H9 (cell line): ENCODE data around the gene IGFBP5. TPM values are rescaled to one million over a fixed set of nuclear protein-coding genes. Genes with fewer than 3 reads are reported as not detected.

ENCODE experiments used
- DNase-seq: peaks from one replicate; pipeline ENCODE4 v3.0.0-alpha.2; 2017
- H2AFZ ChIP-seq: one replicate; pipeline ENCODE4 v1.6.1; 2013; ENCODE audit warnings: mild to moderate bottlenecking, low read length, control low read depth, moderate library complexity
- H2AK5ac ChIP-seq: 2 replicates; pipeline ENCODE4 v1.6.1; 2013; ENCODE audit warnings: low read length, control low read depth, mixed read lengths; ENCODE audit not compliant: insufficient read length
- H2BK120ac ChIP-seq: one replicate; pipeline ENCODE4 v1.6.1; 2013; ENCODE audit warnings: low read depth, mild to moderate bottlenecking, low read length, control low read depth, inconsistent platforms; ENCODE audit not compliant: poor library complexity, severe bottlenecking
- H2BK12ac ChIP-seq: 2 replicates; pipeline ENCODE4 v1.6.1; 2013; ENCODE audit warnings: low read length, control low read depth, mixed read lengths, low read depth; ENCODE audit not compliant: insufficient read length
- H2BK15ac ChIP-seq: 2 replicates; pipeline ENCODE4 v1.6.1; 2013; ENCODE audit warnings: low read depth, low read length, control low read depth
- H2BK20ac ChIP-seq: one replicate; pipeline ENCODE4 v1.6.1; 2013; ENCODE audit warnings: low read depth, mild to moderate bottlenecking, low read length, control low read depth, inconsistent platforms; ENCODE audit not compliant: poor library complexity, severe bottlenecking
- H2BK5ac ChIP-seq: 2 replicates; pipeline ENCODE4 v1.6.1; 2013; ENCODE audit warnings: low read length, control low read depth, mixed read lengths; ENCODE audit not compliant: insufficient read length
- H3K14ac ChIP-seq: 2 replicates; pipeline ENCODE4 v1.6.1; 2013; ENCODE audit warnings: low read length, control low read depth; ENCODE audit not compliant: insufficient read depth
- H3K18ac ChIP-seq: 2 replicates; pipeline ENCODE4 v1.6.1; 2013; ENCODE audit warnings: low read depth, mild to moderate bottlenecking, mixed read lengths, low read length, control low read depth; ENCODE audit not compliant: insufficient read length
- H3K23ac ChIP-seq: 2 replicates; pipeline ENCODE4 v1.6.1; 2013; ENCODE audit warnings: low read length, control low read depth, mixed read lengths, low read depth; ENCODE audit not compliant: insufficient read length
- H3K23me2 ChIP-seq: 2 replicates; pipeline ENCODE4 v1.6.1; 2013; ENCODE audit warnings: low read depth, mild to moderate bottlenecking, mixed read lengths, low read length, control low read depth; ENCODE audit not compliant: insufficient read length, poor library complexity, severe bottlenecking
- H3K27ac ChIP-seq: 2 replicates; pipeline ENCODE4 v1.5.1; 2013; ENCODE audit warnings: low read length, control low read depth, mixed read lengths, low read depth; ENCODE audit not compliant: insufficient read length
- H3K27me3 ChIP-seq: 2 replicates; pipeline ENCODE4 v1.6.1; 2013; ENCODE audit warnings: low read length, control low read depth, inconsistent platforms; ENCODE audit not compliant: insufficient read depth
- H3K4ac ChIP-seq: 2 replicates; pipeline ENCODE4 v1.6.1; 2013; ENCODE audit warnings: low read depth, mild to moderate bottlenecking, control low read depth, inconsistent platforms, low read length, moderate library complexity
- H3K4me1 ChIP-seq: 2 replicates; pipeline ENCODE4 v1.6.1; 2013; ENCODE audit warnings: low read length, control low read depth, inconsistent platforms; ENCODE audit not compliant: insufficient read depth
- H3K4me2 ChIP-seq: 2 replicates; pipeline ENCODE4 v1.6.1; 2013; ENCODE audit warnings: low read length, control low read depth, mixed read lengths; ENCODE audit not compliant: insufficient read length, insufficient read depth
- H3K56ac ChIP-seq: 2 replicates; pipeline ENCODE4 v1.6.1; 2013; ENCODE audit warnings: low read depth, mild to moderate bottlenecking, mixed read lengths, low read length, control low read depth; ENCODE audit not compliant: insufficient read length
- H3K79me1 ChIP-seq: 2 replicates; pipeline ENCODE4 v1.6.1; 2013; ENCODE audit warnings: low read depth, mild to moderate bottlenecking, moderate library complexity, low read length, control low read depth, inconsistent platforms; ENCODE audit not compliant: insufficient read depth, poor library complexity, severe bottlenecking
- H3K79me2 ChIP-seq: 2 replicates; pipeline ENCODE4 v1.6.1; 2013; ENCODE audit warnings: low read length, control low read depth, inconsistent platforms; ENCODE audit not compliant: insufficient read depth
- H3K9ac ChIP-seq: 2 replicates; pipeline ENCODE4 v1.6.1; 2013; ENCODE audit warnings: low read length, control low read depth, mixed read lengths; ENCODE audit not compliant: insufficient read length; ENCODE audit errors: extremely low read depth
- H3K9me3 ChIP-seq: one replicate; pipeline ENCODE4 v1.6.1; 2013; ENCODE audit warnings: low read depth, low read length, inconsistent platforms; ENCODE audit not compliant: control insufficient read depth
- H3T11ph ChIP-seq: one replicate; pipeline ENCODE4 v1.6.1; 2013; ENCODE audit warnings: mild to moderate bottlenecking, low read length, control low read depth, inconsistent platforms
- H4K20me1 ChIP-seq: one replicate; pipeline ENCODE4 v1.6.1; 2013; ENCODE audit not compliant: control insufficient read depth, insufficient read length, insufficient read depth
- H4K5ac ChIP-seq: 2 replicates; pipeline ENCODE4 v1.6.1; 2013; ENCODE audit warnings: low read depth, mild to moderate bottlenecking, mixed read lengths, low read length, control low read depth; ENCODE audit not compliant: insufficient read length
- H4K8ac ChIP-seq: replicated peaks from 2 replicates; pipeline ENCODE4 v1.6.1; 2013; ENCODE audit warnings: low read length, control low read depth, mixed read lengths, low read depth; ENCODE audit not compliant: insufficient read length
- H4K91ac ChIP-seq: 2 replicates; pipeline ENCODE4 v1.6.1; 2013; ENCODE audit warnings: low read depth, mild to moderate bottlenecking, moderate library complexity, mixed read lengths, low read length, control low read depth; ENCODE audit not compliant: insufficient read length
- H3K27ac Mint-ChIP-seq, 3 experiments: 2 replicates in 2 of 3; 3 replicates in 1 of 3; pipeline ENCODE4 v1.8.0; 2020 to 2021; ENCODE audit warnings: mixed read lengths in 3 of 3, mild to moderate bottlenecking in 1 of 3, moderate library complexity in 1 of 3
- H3K27me3 Mint-ChIP-seq: 2 replicates; pipeline ENCODE4 v1.8.0; 2021; ENCODE audit warnings: low read depth, mild to moderate bottlenecking, moderate library complexity, mixed read lengths
- H3K36me3 Mint-ChIP-seq, 3 experiments: 2 replicates in 2 of 3; 3 replicates in 1 of 3; pipeline ENCODE4 v1.8.0; 2020 to 2021; ENCODE audit warnings: low read depth in 3 of 3, mixed read lengths in 3 of 3; ENCODE audit not compliant: insufficient read depth in 1 of 3
- H3K4me1 Mint-ChIP-seq, 2 experiments: 2 replicates each; pipeline ENCODE4 v1.8.0; 2020; ENCODE audit warnings: mixed read lengths in 2 of 2
- H3K4me3 Mint-ChIP-seq, 2 experiments: 2 replicates in 1 of 2; 3 replicates in 1 of 2; pipeline ENCODE4 v1.8.0; 2020 to 2021; ENCODE audit warnings: mild to moderate bottlenecking in 2 of 2, mixed read lengths in 2 of 2, moderate library complexity in 1 of 2
- H3K9me3 Mint-ChIP-seq, 2 experiments: 2 replicates in 1 of 2; 3 replicates in 1 of 2; pipeline ENCODE4 v1.8.0; 2020; ENCODE audit warnings: mild to moderate bottlenecking in 2 of 2, mixed read lengths in 2 of 2, moderate library complexity in 1 of 2
- WGBS: extraction: QIAGEN DNeasy Blood & Tissue Kit; methylation state at CpG from one replicate; pipeline ENCODE4 v1.1.7; 2013; ENCODE audit warnings: missing lambda C conversion rate, low lambda C conversion rate, mixed read lengths; ENCODE audit not compliant: insufficient read length; ENCODE audit errors: extremely low coverage; 5-methylcytosine and 5-hydroxymethylcytosine counted together
- total RNA-seq: library from RNA; stranded (reverse); gene quantifications from 2 replicates; pipeline ENCODE4 v1.2.1, GENCODE V29; 2021
- TF ChIP-seq, protein P1 (sequence below): fragments of 200-600 bp; sonication (generic); conservative IDR thresholded peaks from 3 replicates; pipeline ENCODE4 v1.8.0; 2021; ENCODE audit warnings: antibody characterized with exemption, mild to moderate bottlenecking

The IGFBP5 gene
- total RNA-seq, 1 experiment from 2014 or later: 0.90 TPM

DNA sequence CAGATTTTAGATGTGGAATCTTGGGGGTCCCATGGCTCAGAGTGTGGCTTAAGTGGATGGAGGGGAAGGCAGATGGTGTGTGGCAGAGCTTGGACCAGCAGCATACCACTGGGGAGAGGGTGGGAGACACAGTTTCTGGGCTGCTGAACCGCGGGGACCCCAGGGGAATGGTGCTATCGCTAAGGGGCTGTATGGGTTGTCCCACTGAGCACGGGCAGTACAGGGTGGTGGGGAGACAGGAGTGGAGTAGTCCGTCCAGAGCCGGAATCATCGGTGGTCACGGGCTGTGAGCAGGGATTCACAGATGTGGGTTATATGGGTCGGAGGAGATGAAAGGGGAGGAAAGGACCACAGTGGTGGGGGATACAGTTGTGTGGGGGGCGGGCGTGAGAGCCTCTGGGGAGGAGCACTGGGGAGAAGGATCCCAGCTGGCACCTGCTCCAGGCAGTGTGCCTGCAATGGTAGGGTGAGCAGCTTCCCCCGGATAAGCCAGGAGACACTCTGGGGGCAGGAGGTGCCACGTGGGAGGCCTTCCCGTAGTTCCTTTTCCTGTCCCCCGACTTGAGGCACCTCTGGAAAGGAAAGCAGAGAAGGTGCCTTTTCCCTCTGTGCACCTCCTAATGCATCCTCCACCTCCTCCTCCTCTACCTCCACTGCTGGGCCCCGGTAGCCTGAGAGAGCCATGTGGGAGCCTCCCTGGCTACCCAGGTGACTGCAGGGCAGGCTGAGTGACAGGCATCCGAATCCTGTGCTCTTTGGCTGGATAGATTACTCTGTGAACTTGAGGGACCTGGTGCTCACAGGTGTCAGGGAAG, 24.9 kb downstream of the IGFBP5 start:
- no peak overlapping the region for H3K23ac ChIP-seq
- peaks cover 5% of the 10 kb centered on the region for H3K27me3 Mint-ChIP-seq
- no peak overlapping the region for H2BK5ac ChIP-seq
- H3K4me2 ChIP-seq: no peak overlapping the region
- peaks cover 10 to 11% of the 10 kb centered on the region in 2 experiments for H3K4me1 Mint-ChIP-seq
- H3K36me3 Mint-ChIP-seq: no peaks in the 10 kb centered on the region
- H2AK5ac ChIP-seq: no peak overlapping the region
- H2AFZ ChIP-seq: no peak overlapping the region
- no peak overlapping the region; the same call in 1 of the 2 replicates for H3K14ac ChIP-seq
- H4K20me1 ChIP-seq: no peaks in the 10 kb centered on the region
- H2BK12ac ChIP-seq: no peak overlapping the region
- peaks cover 3% of the 10 kb centered on the region for H3K23me2 ChIP-seq
- H3K4me3 Mint-ChIP-seq: no peak overlapping the region
- WGBS: no CpG with 5 or more reads among the region's 17 CpGs
- no peak overlapping the region for H3K4ac ChIP-seq
- no peak overlapping the region for H3K27ac Mint-ChIP-seq
- no peak overlapping the region for H4K91ac ChIP-seq
- H2BK20ac ChIP-seq: no peak overlapping the region
- no peaks in the 10 kb centered on the region for H3K9me3 ChIP-seq
- no peak overlapping the region for H3K9ac ChIP-seq
- no peak overlapping the region for H3K56ac ChIP-seq
- H3K79me2 ChIP-seq: no peaks in the 10 kb centered on the region
- H3T11ph ChIP-seq: no peak overlapping the region
- no peaks in the 10 kb centered on the region for H3K9me3 Mint-ChIP-seq
- H2BK15ac ChIP-seq: no peak overlapping the region
- H3K18ac ChIP-seq: no peak overlapping the region
- peaks cover 1% of the 10 kb centered on the region; the same call in 1 of the 2 replicates for H3K4me1 ChIP-seq
- no peak overlapping the region for H4K8ac ChIP-seq
- H2BK120ac ChIP-seq: no peak overlapping the region
- TF ChIP-seq, protein P1, sequence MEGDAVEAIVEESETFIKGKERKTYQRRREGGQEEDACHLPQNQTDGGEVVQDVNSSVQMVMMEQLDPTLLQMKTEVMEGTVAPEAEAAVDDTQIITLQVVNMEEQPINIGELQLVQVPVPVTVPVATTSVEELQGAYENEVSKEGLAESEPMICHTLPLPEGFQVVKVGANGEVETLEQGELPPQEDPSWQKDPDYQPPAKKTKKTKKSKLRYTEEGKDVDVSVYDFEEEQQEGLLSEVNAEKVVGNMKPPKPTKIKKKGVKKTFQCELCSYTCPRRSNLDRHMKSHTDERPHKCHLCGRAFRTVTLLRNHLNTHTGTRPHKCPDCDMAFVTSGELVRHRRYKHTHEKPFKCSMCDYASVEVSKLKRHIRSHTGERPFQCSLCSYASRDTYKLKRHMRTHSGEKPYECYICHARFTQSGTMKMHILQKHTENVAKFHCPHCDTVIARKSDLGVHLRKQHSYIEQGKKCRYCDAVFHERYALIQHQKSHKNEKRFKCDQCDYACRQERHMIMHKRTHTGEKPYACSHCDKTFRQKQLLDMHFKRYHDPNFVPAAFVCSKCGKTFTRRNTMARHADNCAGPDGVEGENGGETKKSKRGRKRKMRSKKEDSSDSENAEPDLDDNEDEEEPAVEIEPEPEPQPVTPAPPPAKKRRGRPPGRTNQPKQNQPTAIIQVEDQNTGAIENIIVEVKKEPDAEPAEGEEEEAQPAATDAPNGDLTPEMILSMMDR: no peak
- no peaks in the 10 kb centered on the region for H3K27me3 ChIP-seq
- H3K79me1 ChIP-seq: no peaks in the 10 kb centered on the region
- DNase-seq: no peak
- no peak overlapping the region for H3K27ac ChIP-seq
- H4K5ac ChIP-seq: no peak overlapping the region
